ENCODE results near the gene CPHXL. TPM values are rescaled to one million over a fixed set of nuclear protein-coding genes. Genes with fewer than 3 reads are reported as not detected.

The CPHXL gene
- polyA plus RNA-seq, 3 donors, result not detected

DNA sequence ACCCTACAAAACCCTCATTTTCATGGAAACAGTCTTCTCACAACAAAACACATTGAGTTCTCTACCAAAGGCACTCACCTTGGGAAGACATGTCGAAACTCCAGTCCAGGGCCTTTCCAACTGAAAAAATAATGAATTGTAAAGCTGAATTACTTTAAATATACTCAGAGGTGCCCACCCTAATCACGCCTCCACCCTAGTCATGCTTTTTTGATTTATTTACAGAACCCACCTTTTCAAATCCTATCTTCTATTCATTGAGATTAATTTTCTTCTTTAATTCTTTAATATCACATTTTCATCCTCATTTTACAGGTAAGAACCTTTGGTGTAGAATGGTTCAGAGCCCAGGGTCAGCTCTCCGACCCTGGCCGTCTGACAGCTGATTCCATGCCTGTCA, 49.4 kb downstream of the CPHXL start, which contains the start of gene CPHXL2:
TSS of gene CPHXL2 (minus strand) at position 101 of the 400 bp plus-strand sequence. CDS start at position 91, 10 bp downstream.
- Mint-ChIP-seq H3K9me3 (peaks cover 0 to 5% (median under 1%) of the 10 kb centered on the region in 7 donors), H3K4me3 (no peak within 1 kb of the TSS), H3K27ac (no peak within 1 kb of the TSS), H3K36me3 (no peaks in the 10 kb centered on the region), H3K27me3 (ENCODE audit: low read depth in 3 of 3) (peaks cover 0 to 2% (median 0%) of the 10 kb centered on the region in 3 donors), H3K4me1 (peaks cover 2% of the 10 kb centered on the region)
- no peaks in the 10 kb centered on the region for H3K79me2 ChIP-seq (ENCODE audit: insufficient read depth, low read length)
- H4K20me1 ChIP-seq (ENCODE audit: insufficient read depth, low read length), result no peaks in the 10 kb centered on the region
- H3K4me1 ChIP-seq (ENCODE audit: control insufficient read depth in 1 of 2, insufficient read depth in 2 of 2, low read length in 2 of 2), result no peaks in the 10 kb centered on the region
- no peak within 1 kb of the TSS for H3K9ac ChIP-seq (ENCODE audit: insufficient read depth, low read length, poor library complexity, severe bottlenecking)
- 100% methylated on average over 2 of the region's 4 CpGs for WGBS (ENCODE audit: insufficient coverage)
- H3K27ac ChIP-seq (ENCODE audit: low read depth in 1 of 2, low read length in 2 of 2), result no peak within 1 kb of the TSS
- no peaks in the 10 kb centered on the region for H3K27me3 ChIP-seq (ENCODE audit: control insufficient read depth in 2 of 2, insufficient read depth in 2 of 2, low read length in 2 of 2)
- DNase-seq, result no peak
- H3K9me3 ChIP-seq (replicated peaks in 1 of 2; ENCODE audit: control insufficient read depth in 1 of 2, insufficient read depth in 1 of 2, low read length in 2 of 2), result no peaks in the 10 kb centered on the region
- TF ChIP-seq, protein P1, sequence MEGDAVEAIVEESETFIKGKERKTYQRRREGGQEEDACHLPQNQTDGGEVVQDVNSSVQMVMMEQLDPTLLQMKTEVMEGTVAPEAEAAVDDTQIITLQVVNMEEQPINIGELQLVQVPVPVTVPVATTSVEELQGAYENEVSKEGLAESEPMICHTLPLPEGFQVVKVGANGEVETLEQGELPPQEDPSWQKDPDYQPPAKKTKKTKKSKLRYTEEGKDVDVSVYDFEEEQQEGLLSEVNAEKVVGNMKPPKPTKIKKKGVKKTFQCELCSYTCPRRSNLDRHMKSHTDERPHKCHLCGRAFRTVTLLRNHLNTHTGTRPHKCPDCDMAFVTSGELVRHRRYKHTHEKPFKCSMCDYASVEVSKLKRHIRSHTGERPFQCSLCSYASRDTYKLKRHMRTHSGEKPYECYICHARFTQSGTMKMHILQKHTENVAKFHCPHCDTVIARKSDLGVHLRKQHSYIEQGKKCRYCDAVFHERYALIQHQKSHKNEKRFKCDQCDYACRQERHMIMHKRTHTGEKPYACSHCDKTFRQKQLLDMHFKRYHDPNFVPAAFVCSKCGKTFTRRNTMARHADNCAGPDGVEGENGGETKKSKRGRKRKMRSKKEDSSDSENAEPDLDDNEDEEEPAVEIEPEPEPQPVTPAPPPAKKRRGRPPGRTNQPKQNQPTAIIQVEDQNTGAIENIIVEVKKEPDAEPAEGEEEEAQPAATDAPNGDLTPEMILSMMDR (IDR thresholded peaks at IDR 0.05), result no peak
- H3K4me3 ChIP-seq (replicated peaks in 1 of 3; ENCODE audit: low read depth in 2 of 3, low read length in 3 of 3), result no peak within 1 kb of the TSS
- no peak within 1 kb of the TSS for H3K4me2 ChIP-seq (replicated peaks; ENCODE audit: extremely low read depth, low read length, poor library complexity, severe bottlenecking)
- no peak within 1 kb of the TSS for H2AFZ ChIP-seq (ENCODE audit: insufficient read depth, low read depth, low read length, poor library complexity, severe bottlenecking)
- H3K36me3 ChIP-seq (replicated peaks in 1 of 2; ENCODE audit: control insufficient read depth in 1 of 2, insufficient read depth in 2 of 2, low read length in 2 of 2), result no peaks in the 10 kb centered on the region
- intact Hi-C loops (cut with micrococcal nuclease), result no loop called here

GRCh38 chr16:75667503-75667902, 58.8 kb downstream of the CPHXL start:
- no peak overlapping the region for H3K27ac Mint-ChIP-seq
- H3K4me1 Mint-ChIP-seq, result no peaks in the 10 kb centered on the region
- Histone ChIP-seq H3K4me1 (ENCODE audit: control insufficient read depth in 1 of 2, insufficient read depth in 2 of 2, low read length in 2 of 2) (no peaks in the 10 kb centered on the region), H3K36me3 (replicated peaks in 1 of 2; ENCODE audit: control insufficient read depth in 1 of 2, insufficient read depth in 2 of 2, low read length in 2 of 2) (no peaks in the 10 kb centered on the region), H3K27me3 (ENCODE audit: control insufficient read depth in 2 of 2, insufficient read depth in 2 of 2, low read length in 2 of 2) (no peaks in the 10 kb centered on the region), H3K9me3 (replicated peaks in 1 of 2; ENCODE audit: control insufficient read depth in 1 of 2, insufficient read depth in 1 of 2, low read length in 2 of 2) (no peaks in the 10 kb centered on the region), H3K4me3 (replicated peaks in 1 of 3; ENCODE audit: low read depth in 2 of 3, low read length in 3 of 3) (no peak overlapping the region), H3K4me2 (replicated peaks; ENCODE audit: extremely low read depth, low read length, poor library complexity, severe bottlenecking) (no peak overlapping the region), H4K20me1 (ENCODE audit: insufficient read depth, low read length) (no peaks in the 10 kb centered on the region), H3K9ac (ENCODE audit: insufficient read depth, low read length, poor library complexity, severe bottlenecking) (no peak overlapping the region), H3K27ac (ENCODE audit: low read depth in 1 of 2, low read length in 2 of 2) (no peak overlapping the region), H2AFZ (ENCODE audit: insufficient read depth, low read depth, low read length, poor library complexity, severe bottlenecking) (no peak overlapping the region), H3K79me2 (ENCODE audit: insufficient read depth, low read length) (no peaks in the 10 kb centered on the region)
- TF ChIP-seq, protein P1 (IDR thresholded peaks at IDR 0.05), result no peak
- H3K9me3 Mint-ChIP-seq, result peaks cover 0 to 6% (median 0%) of the 10 kb centered on the region in 7 donors
- no peak for DNase-seq
- no peak overlapping the region for H3K4me3 Mint-ChIP-seq
- H3K36me3 Mint-ChIP-seq, result no peaks in the 10 kb centered on the region
- peaks cover 0 to 1% (median 0%) of the 10 kb centered on the region in 3 donors for H3K27me3 Mint-ChIP-seq (ENCODE audit: low read depth in 3 of 3)
- intact Hi-C loops (cut with micrococcal nuclease), result no loop called here

Small RNA genes lying within 50 kb of the gene (small RNA-seq; reads per million reads assigned to genes)
- gene RN7SL520P (ENCODE audit: insufficient read length, low read depth), result not detected

Other genes starting within 250 kb of the CPHXL start
- under 1 TPM in 1 of 3 donors, not detected in 2; 0.03 TPM for gene CHST6, start 231.0 kb downstream of the CPHXL start, polyA plus RNA-seq
- gene CHST5, start 190.4 kb downstream of the CPHXL start, polyA plus RNA-seq, result not detected
- gene TMEM231, start 170.2 kb downstream of the CPHXL start, polyA plus RNA-seq, result under 1 TPM; 0.27 to 0.75 (median 0.72) TPM
- gene GABARAPL2, start 160.1 kb downstream of the CPHXL start, polyA plus RNA-seq, result 100 to 1,000 TPM in 2 of 3 donors, 10 to 100 TPM in 1; 84.3 to 302 (median 280) TPM
- gene ADAT1, start 103.2 kb downstream of the CPHXL start, polyA plus RNA-seq, result 10 to 100 TPM; 16.8 to 18.9 (median 17.8) TPM
- 100 to 1,000 TPM in 2 of 3 donors, 10 to 100 TPM in 1; 66.1 to 150 (median 116) TPM for gene KARS1, start 78.8 kb downstream of the CPHXL start, polyA plus RNA-seq
- 10 to 100 TPM; 39.7 to 64.1 (median 47.9) TPM for gene TERF2IP, start 78.7 kb downstream of the CPHXL start, polyA plus RNA-seq
- gene CPHXL2, start 49.5 kb downstream of the CPHXL start, polyA plus RNA-seq, result not detected
- gene DUXB, start 25.0 kb downstream of the CPHXL start, polyA plus RNA-seq, result not detected